GM23338 (cell line): Measurements from ENCODE around the gene CCDC179.

Source experiments
- CREB1 ChIP-seq: fragments of 250-450 bp; sonication (Bioruptor Pico); IDR thresholded peaks from 2 replicates; pipeline ENCODE4 v1.5.0; 2020; ENCODE audit warnings: low read depth, mild to moderate bottlenecking, moderate library complexity
- EZH2 ChIP-seq: fragments of 200-600 bp; sonication (generic); IDR thresholded peaks from one replicate; pipeline ENCODE4 v1.8.0; 2017; ENCODE audit warnings: antibody characterized with exemption, mild to moderate bottlenecking, low read depth; ENCODE audit not compliant: unreplicated experiment
- EZH2phosphoT487 ChIP-seq: fragments of 200-600 bp; sonication (generic); IDR thresholded peaks from one replicate; pipeline ENCODE4 v1.8.1; 2018; ENCODE audit warnings: antibody characterized with exemption; ENCODE audit not compliant: unreplicated experiment
- JUNB ChIP-seq: IDR thresholded peaks from one replicate; pipeline ENCODE4 v1.6.1; 2016; ENCODE audit warnings: antibody characterized with exemption; ENCODE audit not compliant: unreplicated experiment
- NANOG ChIP-seq: IDR thresholded peaks from 2 replicates; pipeline ENCODE4 v1.6.1; 2016; ENCODE audit warnings: antibody characterized with exemption, borderline replicate concordance
- POLR2AphosphoS5 ChIP-seq: IDR thresholded peaks from 2 replicates; pipeline ENCODE4 v1.6.1; 2016; ENCODE audit warnings: antibody characterized with exemption, low read depth
- STAT1 ChIP-seq: IDR thresholded peaks from one replicate; pipeline ENCODE4 v1.6.1; 2016; ENCODE audit warnings: antibody characterized with exemption; ENCODE audit not compliant: unreplicated experiment
- ZNF331 ChIP-seq: fragments of 250-450 bp; sonication (Bioruptor Pico); IDR thresholded peaks from 2 replicates; pipeline ENCODE4 v1.5.0; 2020; ENCODE audit warnings: low read depth, mild to moderate bottlenecking, moderate library complexity
- TF ChIP-seq, protein P1 (sequence below), 2 experiments: fragments of 200-600 bp in 1 of 2; sonication (generic) in 1 of 2; conservative IDR thresholded peaks; 2 replicates each; pipeline versions ENCODE4 v1.5.1 to v1.6.1; 2016 to 2017; ENCODE audit warnings: antibody characterized with exemption in 2 of 2, low read depth in 2 of 2, mild to moderate bottlenecking in 2 of 2, moderate library complexity in 1 of 2
- TF ChIP-seq, protein P2 (sequence below): IDR thresholded peaks from 2 replicates; pipeline ENCODE4 v1.6.1; 2016; ENCODE audit warnings: antibody characterized with exemption
- TF ChIP-seq, protein P3 (sequence below): IDR thresholded peaks from one replicate; pipeline ENCODE4 v1.6.1; 2018; ENCODE audit warnings: antibody characterized with exemption; ENCODE audit not compliant: unreplicated experiment

DNA sequence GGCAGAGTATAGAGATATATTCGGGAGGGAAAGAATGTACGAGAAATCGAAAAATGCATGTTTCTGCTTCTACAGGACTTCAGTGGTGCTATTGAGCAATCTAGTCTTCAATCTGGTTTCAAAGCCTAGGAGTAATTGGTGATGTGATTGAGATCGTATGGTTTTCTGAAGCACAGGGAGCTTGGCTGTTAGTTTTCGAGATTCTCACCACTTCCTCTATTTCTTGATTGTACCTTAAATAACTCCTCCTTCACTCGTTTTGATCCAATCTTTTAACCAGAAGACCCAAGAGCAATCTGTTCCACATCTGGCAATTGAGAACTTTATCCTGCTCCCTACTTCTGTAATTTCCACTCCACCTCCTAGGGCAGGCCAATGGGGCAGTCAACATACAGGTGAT, 518 bp downstream of the CCDC179 start:
- TF ChIP-seq EZH2phosphoT487 (no peak), STAT1 (no peak), CREB1 (no peak), EZH2 (no peak), NANOG (no peak), POLR2AphosphoS5 (no peak), ZNF331 (CRISPR knock-in tag) (no peak), JUNB (no peak)
- TF ChIP-seq, protein P1, sequence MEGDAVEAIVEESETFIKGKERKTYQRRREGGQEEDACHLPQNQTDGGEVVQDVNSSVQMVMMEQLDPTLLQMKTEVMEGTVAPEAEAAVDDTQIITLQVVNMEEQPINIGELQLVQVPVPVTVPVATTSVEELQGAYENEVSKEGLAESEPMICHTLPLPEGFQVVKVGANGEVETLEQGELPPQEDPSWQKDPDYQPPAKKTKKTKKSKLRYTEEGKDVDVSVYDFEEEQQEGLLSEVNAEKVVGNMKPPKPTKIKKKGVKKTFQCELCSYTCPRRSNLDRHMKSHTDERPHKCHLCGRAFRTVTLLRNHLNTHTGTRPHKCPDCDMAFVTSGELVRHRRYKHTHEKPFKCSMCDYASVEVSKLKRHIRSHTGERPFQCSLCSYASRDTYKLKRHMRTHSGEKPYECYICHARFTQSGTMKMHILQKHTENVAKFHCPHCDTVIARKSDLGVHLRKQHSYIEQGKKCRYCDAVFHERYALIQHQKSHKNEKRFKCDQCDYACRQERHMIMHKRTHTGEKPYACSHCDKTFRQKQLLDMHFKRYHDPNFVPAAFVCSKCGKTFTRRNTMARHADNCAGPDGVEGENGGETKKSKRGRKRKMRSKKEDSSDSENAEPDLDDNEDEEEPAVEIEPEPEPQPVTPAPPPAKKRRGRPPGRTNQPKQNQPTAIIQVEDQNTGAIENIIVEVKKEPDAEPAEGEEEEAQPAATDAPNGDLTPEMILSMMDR (conservative IDR thresholded peaks at IDR 0.05; ENCODE audit: low read depth in 2 of 2) = no peak
- TF ChIP-seq, protein P2, sequence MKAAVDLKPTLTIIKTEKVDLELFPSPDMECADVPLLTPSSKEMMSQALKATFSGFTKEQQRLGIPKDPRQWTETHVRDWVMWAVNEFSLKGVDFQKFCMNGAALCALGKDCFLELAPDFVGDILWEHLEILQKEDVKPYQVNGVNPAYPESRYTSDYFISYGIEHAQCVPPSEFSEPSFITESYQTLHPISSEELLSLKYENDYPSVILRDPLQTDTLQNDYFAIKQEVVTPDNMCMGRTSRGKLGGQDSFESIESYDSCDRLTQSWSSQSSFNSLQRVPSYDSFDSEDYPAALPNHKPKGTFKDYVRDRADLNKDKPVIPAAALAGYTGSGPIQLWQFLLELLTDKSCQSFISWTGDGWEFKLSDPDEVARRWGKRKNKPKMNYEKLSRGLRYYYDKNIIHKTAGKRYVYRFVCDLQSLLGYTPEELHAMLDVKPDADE = no peak
- TF ChIP-seq, protein P3, sequence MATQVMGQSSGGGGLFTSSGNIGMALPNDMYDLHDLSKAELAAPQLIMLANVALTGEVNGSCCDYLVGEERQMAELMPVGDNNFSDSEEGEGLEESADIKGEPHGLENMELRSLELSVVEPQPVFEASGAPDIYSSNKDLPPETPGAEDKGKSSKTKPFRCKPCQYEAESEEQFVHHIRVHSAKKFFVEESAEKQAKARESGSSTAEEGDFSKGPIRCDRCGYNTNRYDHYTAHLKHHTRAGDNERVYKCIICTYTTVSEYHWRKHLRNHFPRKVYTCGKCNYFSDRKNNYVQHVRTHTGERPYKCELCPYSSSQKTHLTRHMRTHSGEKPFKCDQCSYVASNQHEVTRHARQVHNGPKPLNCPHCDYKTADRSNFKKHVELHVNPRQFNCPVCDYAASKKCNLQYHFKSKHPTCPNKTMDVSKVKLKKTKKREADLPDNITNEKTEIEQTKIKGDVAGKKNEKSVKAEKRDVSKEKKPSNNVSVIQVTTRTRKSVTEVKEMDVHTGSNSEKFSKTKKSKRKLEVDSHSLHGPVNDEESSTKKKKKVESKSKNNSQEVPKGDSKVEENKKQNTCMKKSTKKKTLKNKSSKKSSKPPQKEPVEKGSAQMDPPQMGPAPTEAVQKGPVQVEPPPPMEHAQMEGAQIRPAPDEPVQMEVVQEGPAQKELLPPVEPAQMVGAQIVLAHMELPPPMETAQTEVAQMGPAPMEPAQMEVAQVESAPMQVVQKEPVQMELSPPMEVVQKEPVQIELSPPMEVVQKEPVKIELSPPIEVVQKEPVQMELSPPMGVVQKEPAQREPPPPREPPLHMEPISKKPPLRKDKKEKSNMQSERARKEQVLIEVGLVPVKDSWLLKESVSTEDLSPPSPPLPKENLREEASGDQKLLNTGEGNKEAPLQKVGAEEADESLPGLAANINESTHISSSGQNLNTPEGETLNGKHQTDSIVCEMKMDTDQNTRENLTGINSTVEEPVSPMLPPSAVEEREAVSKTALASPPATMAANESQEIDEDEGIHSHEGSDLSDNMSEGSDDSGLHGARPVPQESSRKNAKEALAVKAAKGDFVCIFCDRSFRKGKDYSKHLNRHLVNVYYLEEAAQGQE = no peak
